EL (cell line): ENCODE data around the gene OR2W3.
A peak's percentile ranks its signal among the peaks of the same experiment; 100 is the strongest.

ENCODE experiments used
- DNase-seq: peaks from one replicate; pipeline ENCODE4 v3.0.0-alpha.2; 2016

Gene OR2W3

DNA sequence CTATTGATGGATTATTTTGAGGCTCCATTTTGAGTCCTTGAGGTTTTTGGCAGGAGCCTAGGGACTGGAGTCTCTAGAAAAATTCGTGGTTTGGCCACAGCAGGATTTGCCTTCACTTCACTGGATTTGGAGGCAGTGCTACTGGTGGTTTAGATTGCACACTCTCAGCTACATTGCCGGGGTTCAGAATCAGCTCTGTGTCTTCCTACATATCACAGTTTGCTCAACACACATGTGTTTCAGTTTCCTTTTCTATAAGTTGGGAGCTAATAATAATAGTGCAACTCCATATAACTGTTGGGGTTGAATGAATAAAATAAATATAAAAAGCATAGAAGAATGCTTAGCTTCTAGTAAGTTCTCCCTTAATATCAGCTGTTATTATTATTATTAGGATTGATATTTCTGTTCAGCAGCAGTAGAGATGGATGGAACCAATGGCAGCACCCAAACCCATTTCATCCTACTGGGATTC is at the start of gene OR2W3:
Gene OR2W3, plus strand, starts transcription at position 425 of the 475 bp plus-strand sequence. Its CDS starts 0 bp downstream, at position 425.
- no peak for DNase-seq

- no peak for DNase-seq
Observed at GRCh38 chr1:247845693-247846017, 49.7 kb upstream of the OR2W3 start.

- no peak for DNase-seq
Observed at GRCh38 chr1:247848346-247848745, 47.0 kb upstream of the OR2W3 start.

- DNase-seq: no peak
Observed at GRCh38 chr1:247849616-247850015, 45.8 kb upstream of the OR2W3 start.

DNA sequence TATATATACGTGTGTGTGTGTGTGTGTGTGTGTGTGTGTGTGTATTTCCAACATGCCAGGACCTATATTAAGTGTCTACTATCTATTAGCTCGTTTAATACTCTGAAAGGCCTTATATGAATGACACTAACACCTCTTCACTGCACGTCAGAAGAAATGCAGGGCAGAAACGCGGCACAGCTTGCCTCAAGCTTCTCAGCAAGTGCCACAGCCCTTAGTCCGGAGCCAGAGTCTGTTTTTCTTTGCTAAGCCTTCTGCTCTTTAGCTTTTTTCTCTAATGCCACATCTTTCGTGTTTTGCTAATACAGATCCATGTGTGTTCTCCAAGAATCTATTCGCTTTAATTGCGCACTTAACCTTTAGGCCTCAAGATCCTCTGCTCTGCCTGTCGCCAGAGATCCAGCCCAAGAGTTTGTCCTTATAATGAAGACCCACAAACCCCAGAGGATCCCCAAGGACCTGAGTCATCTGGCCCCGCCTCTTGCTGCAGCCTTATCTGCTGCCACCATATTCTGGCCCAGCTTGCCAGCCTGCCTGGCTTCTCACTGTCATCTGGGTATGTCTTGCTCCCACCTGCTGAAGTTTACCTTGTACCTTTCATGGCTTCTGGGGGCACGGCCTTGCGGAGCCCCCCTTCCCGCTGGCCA is 40.4 kb upstream of the OR2W3 start:
- DNase-seq: no peak

GRCh38 chr1:247855911-247856310 is 39.5 kb upstream of the OR2W3 start:
- DNase-seq: no peak

GRCh38 chr1:247857069-247857984 is 38.1 kb upstream of the OR2W3 start, which contains the start of gene TRIM58:
TSS of gene TRIM58 (plus strand) at chr1:247857187. CDS start at chr1:247857247, 60 bp downstream.
- DNase-seq: no peak

DNA sequence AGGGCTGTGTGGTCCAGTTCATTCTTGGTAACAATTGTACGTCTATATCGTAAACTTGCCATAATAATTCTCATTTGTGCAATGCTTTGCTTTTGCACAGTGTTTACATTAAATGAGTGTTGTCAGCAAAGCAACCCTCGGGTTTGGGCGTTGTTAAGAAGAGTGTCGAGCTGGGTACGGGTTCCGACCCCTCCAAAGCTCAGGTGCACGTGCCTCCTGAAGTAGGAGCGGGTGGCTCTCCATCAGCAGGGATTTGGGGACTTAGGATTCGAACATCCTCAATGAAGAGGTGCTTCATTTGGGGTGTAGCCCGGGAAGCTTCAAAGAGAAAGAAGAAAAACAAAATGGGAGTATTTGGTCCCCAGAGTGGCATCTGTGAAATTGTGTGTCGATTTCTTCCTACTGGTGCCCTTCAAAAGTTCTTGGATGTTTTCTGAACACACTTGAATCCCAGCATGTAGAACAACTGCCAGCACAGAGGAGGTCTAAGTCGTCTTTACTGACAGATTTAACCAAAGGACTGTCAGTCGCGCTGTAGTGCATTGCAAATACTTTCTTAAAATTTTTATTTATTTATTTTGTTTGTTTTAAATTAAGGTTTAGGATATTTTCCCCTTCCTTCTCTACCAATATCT is 37.3 kb upstream of the OR2W3 start:
- DNase-seq: no peak

GRCh38 chr1:247862756-247863155 is 32.6 kb upstream of the OR2W3 start:
- no peak for DNase-seq

DNA sequence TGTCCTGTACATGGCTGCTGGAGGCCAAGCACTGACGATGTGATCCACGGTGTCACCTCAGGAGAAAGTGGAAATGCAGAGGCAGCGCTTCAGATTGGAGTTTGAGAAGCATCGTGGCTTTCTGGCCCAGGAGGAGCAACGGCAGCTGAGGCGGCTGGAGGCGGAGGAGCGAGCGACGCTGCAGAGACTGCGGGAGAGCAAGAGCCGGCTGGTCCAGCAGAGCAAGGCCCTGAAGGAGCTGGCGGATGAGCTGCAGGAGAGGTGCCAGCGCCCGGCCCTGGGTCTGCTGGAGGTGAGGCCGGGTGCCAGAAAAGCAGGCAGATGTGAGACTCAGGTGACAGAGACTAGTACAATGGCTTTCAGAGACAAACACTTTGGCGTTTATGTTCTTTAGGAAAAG is 30.7 kb upstream of the OR2W3 start:
- no peak for DNase-seq

GRCh38 chr1:247865416-247865815 is 30.0 kb upstream of the OR2W3 start:
- DNase-seq: no peak

DNA sequence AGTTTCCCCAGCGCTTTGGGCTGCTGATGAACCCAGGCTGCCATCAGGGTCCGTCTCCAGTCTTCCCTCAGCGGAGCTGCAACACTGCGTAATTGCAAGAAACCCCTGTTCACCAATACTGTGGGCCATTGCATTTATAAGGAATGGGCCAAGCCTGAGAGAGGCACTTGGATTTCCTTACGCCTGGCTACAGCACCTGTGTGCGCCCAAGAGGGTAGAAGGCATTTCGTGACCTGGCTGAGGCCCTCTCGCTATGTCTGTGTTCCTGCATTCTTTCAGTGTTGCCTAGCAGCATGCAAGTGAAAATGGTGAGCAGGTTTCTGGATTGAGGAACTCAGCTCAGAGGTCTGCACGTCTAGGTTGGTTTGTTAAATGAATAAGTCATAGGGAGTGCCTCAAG is 12.0 kb upstream of the OR2W3 start:
- DNase-seq: no peak

GRCh38 chr1:247884797-247885413 is 10.5 kb upstream of the OR2W3 start:
- DNase-seq: no peak

DNA sequence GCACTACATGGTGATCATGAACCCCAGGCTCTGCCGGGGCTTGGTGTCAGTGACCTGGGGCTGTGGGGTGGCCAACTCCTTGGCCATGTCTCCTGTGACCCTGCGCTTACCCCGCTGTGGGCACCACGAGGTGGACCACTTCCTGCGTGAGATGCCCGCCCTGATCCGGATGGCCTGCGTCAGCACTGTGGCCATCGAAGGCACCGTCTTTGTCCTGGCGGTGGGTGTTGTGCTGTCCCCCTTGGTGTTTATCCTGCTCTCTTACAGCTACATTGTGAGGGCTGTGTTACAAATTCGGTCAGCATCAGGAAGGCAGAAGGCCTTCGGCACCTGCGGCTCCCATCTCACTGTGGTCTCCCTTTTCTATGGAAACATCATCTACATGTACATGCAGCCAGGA is 589 bp downstream of the OR2W3 start:
- no peak for DNase-seq

DNA sequence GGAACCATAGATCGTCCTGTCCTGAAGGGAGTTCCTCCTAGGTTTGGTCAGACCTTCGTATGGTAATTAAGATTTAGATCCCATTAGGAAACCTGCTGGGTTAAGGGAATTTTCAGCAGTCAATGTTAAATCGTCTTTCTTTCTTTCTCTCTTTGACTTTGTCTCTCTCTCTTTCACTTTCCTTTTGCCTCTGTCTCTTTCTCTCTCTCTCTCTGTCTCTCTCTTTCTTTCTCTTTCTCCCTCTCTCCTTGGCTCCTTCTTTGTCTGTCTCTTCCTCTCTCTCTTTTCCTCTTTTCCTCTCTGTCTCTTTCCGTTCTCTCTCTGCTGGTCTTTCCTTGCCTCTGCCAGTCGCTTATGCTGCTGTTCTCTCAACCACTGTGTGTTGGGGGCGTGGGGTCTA is 8.7 kb downstream of the OR2W3 start:
- no peak for DNase-seq

- DNase-seq: no peak
Observed at GRCh38 chr1:247905181-247905580, 9.8 kb downstream of the OR2W3 start.

GRCh38 chr1:247905910-247906503 is 10.6 kb downstream of the OR2W3 start:
- no peak for DNase-seq

DNA sequence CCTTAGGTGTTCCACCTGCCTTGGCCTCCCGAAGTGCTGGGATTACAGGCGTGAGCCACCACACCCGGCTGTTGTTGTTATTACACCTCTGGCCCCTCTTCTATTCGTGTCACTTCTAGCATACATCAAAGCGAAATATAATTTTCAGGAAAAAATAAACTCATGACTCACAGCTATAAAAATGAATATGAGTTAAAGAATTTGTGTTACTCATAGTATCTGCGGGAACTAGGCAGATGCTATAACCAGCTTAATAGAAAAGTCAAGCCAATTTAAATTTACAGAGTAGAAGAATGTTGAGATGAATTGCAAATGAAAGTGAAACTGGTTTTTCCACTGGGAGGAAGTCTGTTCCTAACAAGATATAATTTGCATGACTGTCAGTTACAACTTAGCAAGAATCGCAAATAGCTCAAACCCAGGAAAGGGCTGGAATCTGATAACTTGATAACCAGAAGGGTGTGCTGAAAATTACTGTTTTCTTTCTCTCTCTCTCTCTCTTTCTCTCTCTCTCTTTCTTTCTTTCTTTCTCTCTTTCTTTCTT is 11.2 kb downstream of the OR2W3 start:
- DNase-seq: peak; percentile 42

- DNase-seq: no peak
Observed at GRCh38 chr1:247908766-247909165, 13.4 kb downstream of the OR2W3 start.

GRCh38 chr1:247913786-247914185 is 18.4 kb downstream of the OR2W3 start:
- no peak for DNase-seq

GRCh38 chr1:247914941-247915662 is 19.7 kb downstream of the OR2W3 start:
- peak; percentile 0 for DNase-seq

- no peak for DNase-seq
Observed at GRCh38 chr1:247919952-247920351, 24.6 kb downstream of the OR2W3 start, which contains the start of gene OR2T8. TSS of gene OR2T8 (plus strand) at chr1:247920252. CDS start at chr1:247921018, 766 bp downstream.
